Mammary epithelial cell (primary cell): ENCODE data around the gene NISCH.

Source experiments
- EZH2 ChIP-seq: IDR thresholded peaks from 2 replicates; pipeline ENCODE4 v1.6.1; 2012; ENCODE audit warnings: low read length, inconsistent platforms, borderline replicate concordance
- TF ChIP-seq, protein P1 (sequence below), 2 donors: IDR thresholded peaks in 1 of 2; conservative IDR thresholded peaks in 1 of 2; 2 replicates each; pipeline ENCODE4 v1.5.1; 2011 to 2012; ENCODE audit warnings: inconsistent platforms in 2 of 2, low read length in 2 of 2, mild to moderate bottlenecking in 2 of 2, control low read depth in 1 of 2, low read depth in 1 of 2; ENCODE audit not compliant: insufficient read depth in 1 of 2; ENCODE audit errors: extremely low read depth in 1 of 2

DNA sequence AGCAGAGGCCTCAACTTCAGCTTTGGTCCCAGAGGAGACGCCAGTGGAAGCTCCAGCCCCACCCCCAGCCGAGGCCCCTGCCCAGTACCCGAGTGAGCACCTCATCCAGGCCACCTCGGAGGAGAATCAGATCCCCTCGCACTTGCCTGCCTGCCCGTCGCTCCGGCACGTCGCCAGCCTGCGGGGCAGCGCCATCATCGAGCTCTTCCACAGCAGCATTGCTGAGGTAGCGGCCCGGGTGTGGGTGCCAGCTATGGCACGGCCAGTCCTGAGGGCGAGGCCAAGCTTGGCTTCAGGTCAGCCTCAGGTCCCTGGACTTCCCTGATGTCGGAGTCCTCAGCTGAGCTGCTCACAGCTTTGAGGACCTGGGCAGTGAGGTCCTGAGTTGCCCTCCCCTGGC, 34.0 kb downstream of the NISCH start:
- TF ChIP-seq, protein P1, sequence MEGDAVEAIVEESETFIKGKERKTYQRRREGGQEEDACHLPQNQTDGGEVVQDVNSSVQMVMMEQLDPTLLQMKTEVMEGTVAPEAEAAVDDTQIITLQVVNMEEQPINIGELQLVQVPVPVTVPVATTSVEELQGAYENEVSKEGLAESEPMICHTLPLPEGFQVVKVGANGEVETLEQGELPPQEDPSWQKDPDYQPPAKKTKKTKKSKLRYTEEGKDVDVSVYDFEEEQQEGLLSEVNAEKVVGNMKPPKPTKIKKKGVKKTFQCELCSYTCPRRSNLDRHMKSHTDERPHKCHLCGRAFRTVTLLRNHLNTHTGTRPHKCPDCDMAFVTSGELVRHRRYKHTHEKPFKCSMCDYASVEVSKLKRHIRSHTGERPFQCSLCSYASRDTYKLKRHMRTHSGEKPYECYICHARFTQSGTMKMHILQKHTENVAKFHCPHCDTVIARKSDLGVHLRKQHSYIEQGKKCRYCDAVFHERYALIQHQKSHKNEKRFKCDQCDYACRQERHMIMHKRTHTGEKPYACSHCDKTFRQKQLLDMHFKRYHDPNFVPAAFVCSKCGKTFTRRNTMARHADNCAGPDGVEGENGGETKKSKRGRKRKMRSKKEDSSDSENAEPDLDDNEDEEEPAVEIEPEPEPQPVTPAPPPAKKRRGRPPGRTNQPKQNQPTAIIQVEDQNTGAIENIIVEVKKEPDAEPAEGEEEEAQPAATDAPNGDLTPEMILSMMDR (conservative IDR thresholded peaks at IDR 0.05 in 1 of 2, IDR thresholded peaks at IDR 0.05 in 1 of 2; ENCODE audit: extremely low read depth in 1 of 2, insufficient read depth in 1 of 2, low read depth in 1 of 2, low read length in 2 of 2) = no peak
- no peak for TF ChIP-seq EZH2
